HG03108 (cell line): ENCODE results near the gene DNAJC5.

ENCODE experiments used
- ATAC-seq: cut with Tn5 transposase; IDR thresholded peaks from one replicate; pipeline ENCODE4 v1.9.1; 2021; ENCODE audit warnings: moderate library complexity; ENCODE audit not compliant: unreplicated experiment

Gene DNAJC5

DNA sequence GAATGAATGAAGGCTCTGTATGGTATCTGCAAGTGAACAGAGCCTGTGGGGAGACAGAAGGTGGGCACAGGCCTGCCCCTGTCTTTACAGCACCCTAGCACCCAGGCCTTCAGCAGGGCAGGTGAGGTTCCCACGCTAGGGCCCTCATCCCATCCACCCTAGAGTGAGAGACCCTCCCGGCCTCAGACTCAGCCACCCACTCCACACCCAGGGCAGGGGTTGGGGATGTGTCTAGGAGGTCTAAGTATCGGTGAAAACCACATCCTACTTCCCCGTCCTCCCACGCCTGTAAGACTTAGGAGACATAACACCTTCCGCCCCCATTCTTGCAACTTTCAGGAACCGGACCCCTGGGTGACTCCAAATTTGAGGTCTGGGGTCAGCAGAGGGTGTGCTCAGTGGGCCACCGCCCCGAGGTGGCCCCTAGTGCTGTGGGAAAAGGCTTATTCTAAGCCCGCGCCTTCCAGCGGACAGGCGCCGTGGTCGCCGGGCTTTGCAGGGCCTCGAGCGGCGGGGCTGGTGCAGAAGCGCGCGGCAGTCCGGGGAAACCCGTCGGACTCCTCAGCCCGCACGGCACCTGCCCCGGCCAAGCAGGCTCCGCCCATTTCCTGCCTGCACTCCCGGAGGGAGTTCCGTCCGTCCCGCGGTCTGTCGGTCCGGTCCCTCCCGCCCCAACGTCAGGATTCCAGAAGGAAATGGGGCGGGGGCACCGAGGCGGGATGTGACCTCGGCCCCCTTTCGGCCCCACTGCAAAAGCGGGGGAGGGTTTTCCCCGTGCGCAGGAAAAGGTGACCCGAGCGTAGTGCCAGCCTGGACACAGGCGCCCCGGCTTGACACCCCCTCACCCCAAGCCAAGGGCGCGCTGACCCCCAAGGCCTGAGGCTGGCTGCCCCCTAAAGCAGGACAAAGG lies 83.6 kb downstream of the DNAJC5 start:
- ATAC-seq: peak; percentile 34

GRCh38 chr20:63979229-63979556 lies 84.3 kb downstream of the DNAJC5 start:
- no peak for ATAC-seq

- ATAC-seq: no peak
These were observed 84.8 kb downstream of the DNAJC5 start, which contains the start of gene SAMD10 for GRCh38 chr20:63979557-63980316. Gene SAMD10, minus strand, starts transcription at chr20:63979642. Its CDS starts 175 bp downstream, at chr20:63979467.

- no peak for ATAC-seq
These were observed 85.4 kb downstream of the DNAJC5 start for GRCh38 chr20:63980317-63980805.

GRCh38 chr20:63980806-63981728 lies 86.1 kb downstream of the DNAJC5 start, which contains the start of gene PRPF6:
Gene PRPF6, plus strand, starts transcription at chr20:63981132. Its CDS starts 114 bp downstream, at chr20:63981246.
- peak; percentile 46 for ATAC-seq

DNA sequence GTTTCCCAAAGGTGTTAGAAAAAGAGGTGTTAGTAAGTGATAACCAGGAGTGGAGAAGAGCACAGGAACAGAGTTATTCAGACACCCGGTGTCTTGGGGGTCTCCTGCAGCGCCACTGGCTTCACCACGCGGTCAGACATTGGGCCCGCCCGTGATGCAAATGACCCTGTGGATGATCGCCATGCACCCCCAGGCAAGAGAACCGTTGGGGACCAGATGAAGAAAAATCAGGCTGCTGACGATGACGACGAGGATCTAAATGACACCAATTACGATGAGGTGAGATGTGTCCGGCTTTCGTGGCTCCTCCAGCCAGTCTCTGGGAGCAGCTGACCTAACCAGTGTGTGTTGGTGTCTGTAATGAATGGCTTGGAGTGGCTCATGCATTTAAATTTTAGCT lies 88.0 kb downstream of the DNAJC5 start:
- no peak for ATAC-seq
